GM19240 (cell line): ENCODE measurements around the gene YIPF4.
A peak's percentile ranks its signal among the peaks of the same experiment; 100 is the strongest.
"Not testable (repeated sequence)": the region's sequence is repeated elsewhere in the genome, so short reads cannot be mapped to it uniquely, and the experiment has no call there.

Source experiments
- DNase-seq: peaks from one replicate; pipeline ENCODE4 v3.0.0; 2011; ENCODE audit warnings: low spot score; ENCODE audit not compliant: insufficient read length

The YIPF4 gene

GRCh38 chr2:32277674-32278477, at the start of gene YIPF4:
TSS of gene YIPF4 (plus strand) at chr2:32277904. CDS start at chr2:32278156, 252 bp downstream.
- peak; percentile 85 for DNase-seq

DNA sequence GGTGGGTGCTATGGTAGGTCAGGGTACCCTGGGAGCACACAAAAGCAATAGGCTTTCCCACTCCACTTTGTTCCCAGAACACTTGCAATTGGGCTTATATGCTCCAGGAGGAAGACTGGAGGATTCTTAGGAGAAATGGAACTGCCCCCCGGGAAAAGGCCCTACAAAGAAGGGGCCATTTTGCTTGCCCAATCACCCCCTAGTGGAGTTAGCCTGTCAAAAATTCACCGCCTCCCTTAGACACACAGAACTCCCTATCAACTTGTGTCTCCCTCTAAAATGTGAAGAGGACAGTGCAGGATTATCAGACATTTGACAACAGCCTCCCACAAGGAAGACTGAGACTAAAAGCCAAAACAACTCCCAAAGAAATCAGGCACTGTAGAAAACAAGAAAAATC, 49.5 kb upstream of the YIPF4 start:
- no peak for DNase-seq

DNA sequence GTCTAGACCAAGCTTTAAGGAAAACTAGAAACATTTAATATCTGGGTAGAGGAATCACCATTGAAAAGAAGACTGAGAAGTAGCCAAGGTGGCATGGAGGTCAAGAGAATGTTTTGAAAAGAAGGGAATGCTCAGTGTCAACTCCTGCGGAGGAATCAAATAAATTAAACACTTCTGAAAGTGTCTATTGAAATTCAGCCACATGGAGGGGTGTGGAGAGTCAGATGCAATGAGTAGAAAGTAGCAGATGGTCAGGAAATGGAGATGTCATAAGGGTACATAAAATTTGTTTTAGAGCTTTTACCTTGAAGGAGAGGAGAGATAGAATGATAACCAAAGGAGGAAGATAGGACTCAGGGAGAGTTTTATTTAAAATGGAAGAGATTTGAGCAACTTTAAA, 48.1 kb upstream of the YIPF4 start:
- DNase-seq = no peak

DNA sequence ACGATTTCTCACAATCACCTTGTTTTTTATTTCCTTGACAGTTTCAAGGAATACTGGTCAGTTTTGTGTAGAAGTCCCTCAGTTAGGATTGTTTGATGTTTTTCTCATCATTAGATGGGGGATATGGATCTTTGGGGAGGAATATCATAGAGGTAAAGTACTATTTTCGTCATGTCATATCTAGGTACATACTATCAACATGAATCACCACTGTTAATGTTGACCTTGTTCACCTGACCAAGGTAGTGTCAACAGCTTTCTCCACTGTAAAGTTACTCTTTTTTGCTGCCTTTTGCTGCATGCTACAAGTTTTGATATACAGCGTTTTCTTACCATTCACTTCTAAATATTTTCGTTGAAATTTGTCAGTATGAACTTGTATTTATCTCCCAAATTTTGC, 45.7 kb upstream of the YIPF4 start:
- DNase-seq = no peak

DNA sequence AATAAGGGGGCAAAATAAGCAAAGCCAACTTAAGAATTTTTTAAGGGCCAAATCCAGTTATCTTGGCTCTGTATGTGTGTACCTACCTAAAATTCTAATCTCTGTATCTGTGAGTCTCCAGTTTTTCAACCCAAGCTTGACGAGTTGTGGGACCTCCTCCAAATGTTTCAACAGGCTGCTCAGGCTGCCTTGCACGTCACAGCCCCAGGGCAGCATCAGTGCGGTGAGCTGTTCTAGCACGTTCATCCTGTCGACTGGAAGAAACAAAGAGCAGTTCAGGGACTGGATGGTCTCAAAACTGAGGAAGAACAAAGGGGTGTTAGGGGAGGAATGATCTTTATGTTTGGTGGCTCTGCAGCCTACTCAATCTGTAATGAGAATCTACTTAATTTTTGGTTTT, 42.4 kb upstream of the YIPF4 start:
- DNase-seq = no peak

DNA sequence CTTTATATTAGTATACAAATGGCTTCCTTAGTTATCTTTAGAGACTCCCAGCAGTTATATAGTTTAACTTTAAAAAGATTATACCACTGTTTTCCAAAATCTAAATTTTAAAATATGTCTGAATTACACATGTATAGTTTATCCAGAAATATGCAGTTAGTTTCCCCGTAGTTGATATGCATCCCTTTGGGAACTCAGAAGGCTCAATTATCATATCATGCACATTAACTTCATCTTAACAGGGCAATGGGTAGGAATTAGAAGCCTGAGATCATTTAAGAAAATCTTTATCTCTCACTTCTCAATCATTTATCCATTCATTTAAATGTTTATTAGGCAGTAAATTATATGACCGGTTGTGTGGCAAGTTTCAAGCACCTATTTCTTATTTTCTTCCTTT, 40.2 kb upstream of the YIPF4 start:
- no peak for DNase-seq

DNA sequence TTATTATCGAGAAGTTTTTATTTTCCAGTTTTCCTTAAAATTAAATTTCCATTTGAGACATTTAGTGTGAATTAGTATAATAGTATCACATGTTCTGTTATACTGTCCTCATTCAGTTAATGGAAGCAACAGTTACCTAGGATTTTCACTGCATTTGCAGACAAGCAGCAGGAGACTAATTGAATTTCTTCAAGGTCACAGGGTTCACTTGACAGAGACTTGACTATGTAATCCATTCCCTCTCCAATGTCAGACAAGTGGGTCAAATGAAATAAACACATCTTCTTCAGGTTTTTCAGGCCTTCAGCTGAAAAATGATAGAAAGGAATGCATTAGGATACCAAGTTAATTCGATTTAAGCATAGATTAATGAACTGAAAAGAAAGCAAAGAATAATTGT, 39.7 kb upstream of the YIPF4 start:
- DNase-seq = no peak

GRCh38 chr2:32242331-32242730, 35.4 kb upstream of the YIPF4 start:
- no peak for DNase-seq

- DNase-seq = no peak
Measured at GRCh38 chr2:32246911-32247310, 30.8 kb upstream of the YIPF4 start.

DNA sequence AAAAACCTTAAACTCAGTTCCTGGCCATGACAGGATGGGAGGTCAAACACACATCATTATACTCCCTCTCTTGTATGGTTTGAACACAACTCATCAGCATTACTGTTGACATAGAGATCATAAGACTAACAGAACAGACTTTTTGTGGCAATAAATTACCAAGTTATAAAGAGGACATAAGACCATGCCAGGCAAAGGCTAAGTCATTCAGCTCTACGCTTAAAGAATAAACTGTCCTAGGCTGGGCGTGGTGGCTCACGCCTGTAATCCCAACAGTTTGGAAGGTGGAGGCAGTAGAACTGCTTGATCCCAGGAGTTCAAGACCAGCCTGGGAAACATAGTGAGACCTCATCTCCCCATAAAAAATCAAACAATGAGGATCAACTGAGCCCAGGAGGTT, 29.4 kb upstream of the YIPF4 start:
- no peak for DNase-seq

- DNase-seq = no peak
Measured at GRCh38 chr2:32249731-32250236, 27.9 kb upstream of the YIPF4 start.

- no peak for DNase-seq
Measured at GRCh38 chr2:32250290-32250689, 27.4 kb upstream of the YIPF4 start.

DNA sequence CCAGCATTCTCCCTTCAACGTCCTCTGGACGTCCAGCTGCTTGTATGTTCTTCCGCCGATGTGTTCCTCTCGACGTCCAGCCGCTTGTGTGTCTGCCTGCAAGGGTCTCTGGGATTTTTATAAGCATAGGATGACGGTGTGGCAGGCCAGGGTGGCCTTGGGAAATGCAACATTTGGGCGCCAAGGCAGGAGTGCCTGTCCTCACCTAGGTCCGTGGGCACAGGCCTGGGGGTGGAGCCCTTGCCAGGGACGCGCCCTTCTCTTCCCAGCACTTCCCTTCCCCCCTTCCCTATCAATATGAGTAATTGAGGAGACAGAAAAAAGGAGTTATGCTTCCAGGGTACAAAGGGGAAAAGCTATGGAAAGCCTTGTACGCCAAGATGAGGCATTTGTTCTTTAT, 19.5 kb upstream of the YIPF4 start:
- DNase-seq = no peak

GRCh38 chr2:32260376-32260775, 17.3 kb upstream of the YIPF4 start:
- no peak for DNase-seq

- DNase-seq = no peak
Measured at GRCh38 chr2:32262105-32262504, 15.6 kb upstream of the YIPF4 start.

DNA sequence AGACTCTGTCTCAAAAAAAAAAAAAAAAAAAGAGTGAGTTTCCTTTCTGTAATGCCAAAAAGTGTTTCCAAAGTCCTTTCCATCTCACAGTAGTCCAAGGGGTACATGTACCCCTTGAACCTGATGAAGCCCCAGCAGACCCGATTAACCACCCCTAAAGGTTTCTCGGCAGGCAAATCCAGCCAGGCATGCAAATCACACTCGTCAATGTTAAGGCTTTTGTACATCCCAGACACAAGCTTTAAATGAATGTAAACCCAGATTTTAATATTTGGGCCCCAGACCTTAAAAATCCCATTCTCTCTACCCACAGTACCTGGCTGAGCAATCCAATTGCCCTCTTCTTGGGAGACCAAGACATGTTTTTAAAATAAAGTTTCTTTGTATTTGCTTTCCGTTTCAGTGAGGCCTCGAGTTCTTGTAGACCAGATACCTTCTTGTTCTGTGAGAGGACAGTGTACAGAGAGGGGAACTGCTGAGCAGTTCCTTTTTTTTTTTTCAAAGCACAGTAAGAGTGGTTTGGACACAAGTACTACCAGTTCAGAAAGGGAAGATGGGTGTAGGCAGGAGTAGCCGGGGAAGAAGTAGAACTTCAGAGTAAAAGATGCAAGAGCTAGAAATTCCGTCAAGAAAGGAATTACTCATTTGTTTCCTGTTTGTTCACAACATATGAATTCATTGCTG, 13.1 kb upstream of the YIPF4 start, which contains the start of gene NLRC4:
Gene NLRC4, minus strand, starts transcription at position 465 of the 684 bp plus-strand sequence. CDS start 8,111 bp downstream, outside the sequence.
- DNase-seq = peak; percentile 29

DNA sequence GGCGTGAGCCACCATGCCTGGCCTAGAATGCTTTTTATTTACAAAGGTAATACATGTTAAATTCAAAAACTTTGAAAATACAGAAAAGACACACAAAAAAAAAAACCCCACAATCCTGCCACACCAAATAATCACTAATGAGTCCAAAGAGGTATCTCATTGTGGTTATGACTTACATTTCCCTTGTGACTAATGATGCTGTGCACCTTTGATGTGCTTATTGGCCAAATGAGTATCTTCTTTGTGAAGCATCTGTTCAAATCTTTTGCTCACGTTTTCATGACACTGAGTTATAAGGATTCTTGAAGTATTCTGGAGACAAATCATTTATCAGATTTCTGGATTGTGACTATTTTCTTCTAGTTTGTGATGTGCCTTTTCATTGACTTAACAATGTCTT, 6.6 kb upstream of the YIPF4 start:
- no peak for DNase-seq

DNA sequence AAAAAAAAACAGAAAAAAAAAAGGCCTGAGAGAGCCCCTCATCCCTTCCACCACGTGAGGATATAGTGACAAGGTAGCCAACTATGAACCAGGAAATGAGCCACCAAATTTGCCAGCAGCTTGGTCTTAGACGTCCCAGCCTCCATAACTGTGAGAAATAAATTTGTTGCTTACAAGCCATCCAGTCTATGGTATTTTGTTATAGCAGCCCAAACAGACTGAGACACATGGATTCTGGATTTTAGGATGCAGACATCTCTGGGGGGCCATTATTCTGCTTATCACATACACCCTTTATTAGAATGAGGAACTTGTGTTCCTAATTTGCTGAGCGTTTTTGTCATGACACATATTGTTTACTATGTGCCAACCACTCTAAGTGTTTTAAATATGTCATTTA, 5.4 kb upstream of the YIPF4 start:
- no peak for DNase-seq

- no peak for DNase-seq
Measured at GRCh38 chr2:32274289-32274688, 3.4 kb upstream of the YIPF4 start.

- DNase-seq = not testable (repeated sequence)
Measured at GRCh38 chr2:32275790-32276189, 1.9 kb upstream of the YIPF4 start.

DNA sequence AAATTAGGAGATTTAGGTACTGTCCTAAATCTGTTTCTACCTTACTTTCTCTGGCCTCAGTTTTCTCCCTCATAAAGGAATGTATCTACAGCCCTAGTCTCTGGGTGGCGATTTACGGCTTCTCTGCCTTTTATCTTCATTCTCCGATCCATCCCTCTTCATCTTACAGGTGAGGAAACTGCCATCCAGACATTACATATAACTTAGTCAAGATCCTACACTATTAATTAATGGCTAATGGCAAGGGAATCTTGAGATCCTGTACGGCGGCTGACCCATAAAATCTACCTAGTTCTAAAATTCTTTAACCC, 386 bp upstream of the YIPF4 start:
- DNase-seq = no peak

DNA sequence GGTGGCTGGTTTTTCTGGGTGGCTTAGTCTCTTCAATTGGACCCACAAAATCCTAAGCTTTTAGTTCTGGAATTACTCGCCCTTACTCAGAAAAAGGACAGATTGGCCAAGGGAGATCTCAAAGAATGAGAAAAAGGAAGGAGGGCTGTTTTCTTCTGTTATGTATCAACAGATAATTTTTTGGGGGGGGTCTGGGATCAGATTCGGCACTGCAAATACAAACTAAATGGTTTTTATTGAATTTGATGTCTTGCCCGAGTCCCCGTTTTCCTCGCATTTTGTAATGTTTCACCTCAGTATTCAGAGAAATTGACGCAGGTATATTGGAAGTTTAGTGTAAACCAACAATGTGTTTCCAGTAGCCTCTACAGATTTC, 762 bp downstream of the YIPF4 start:
- no peak for DNase-seq

DNA sequence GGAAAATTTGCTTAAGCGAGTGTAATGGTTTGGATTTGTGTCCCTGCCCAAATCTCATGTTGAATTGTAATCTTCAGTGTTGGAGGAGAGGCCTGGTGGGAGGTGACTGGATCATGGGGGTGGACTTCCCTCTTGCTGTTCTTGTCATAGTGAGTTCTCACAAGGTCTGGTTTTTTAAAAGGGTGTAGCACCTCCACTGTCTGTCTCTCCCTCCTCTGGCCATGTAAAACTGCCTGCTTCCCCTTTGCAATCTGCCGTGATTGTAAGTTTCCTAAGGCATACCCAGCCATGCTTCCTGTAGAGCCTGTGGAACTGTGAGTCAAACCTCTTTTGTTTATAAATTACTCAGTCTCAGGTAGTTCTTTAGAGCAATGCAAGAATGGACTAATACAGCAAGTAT, 6.6 kb downstream of the YIPF4 start:
- DNase-seq = no peak
